K562 (cell line): ENCODE data around the gene MALRD1.

Experiments used
- EZH2 ChIP-seq: IDR thresholded peaks from 2 replicates; pipeline ENCODE4 v1.6.1; 2012; ENCODE audit warnings: low read depth, mild to moderate bottlenecking, inconsistent platforms, low read length, borderline replicate concordance
- PRPF4 ChIP-seq: fragments of 200-400 bp; formaldehyde crosslinking; IDR thresholded peaks from one replicate; pipeline ENCODE4 v1.6.1; 2017; ENCODE audit warnings: low read length, low read depth, mild to moderate bottlenecking; ENCODE audit not compliant: insufficient read depth, poor library complexity, severe bottlenecking
- STAT6 ChIP-seq: sonication (generic); formaldehyde crosslinking; IDR thresholded peaks from 2 replicates; pipeline ENCODE4 v1.8.1; 2023; ENCODE audit warnings: mild to moderate bottlenecking, missing genetic modification reagents
- TAF7 ChIP-seq: fragments of 450-650 bp; IDR thresholded peaks from 2 replicates; pipeline ENCODE4 v1.6.1; 2016; ENCODE audit warnings: missing genetic modification characterization, missing compliant biosample characterization
- USF1 ChIP-seq: sonication (generic); formaldehyde crosslinking; IDR thresholded peaks from 2 replicates; pipeline ENCODE4 v1.9.0; 2022; ENCODE audit warnings: mild to moderate bottlenecking, missing genetic modification reagents
- ZNF277 ChIP-seq: fragments of 250-450 bp; sonication (Bioruptor Pico); IDR thresholded peaks from 2 replicates; pipeline ENCODE4 v1.8.0; 2022; ENCODE audit warnings: inconsistent platforms, mild to moderate bottlenecking, moderate library complexity, borderline replicate concordance

GRCh38 chr10:19546224-19546623, 497.6 kb downstream of the MALRD1 start:
- no peak for TF ChIP-seq TAF7
- no peak for TF ChIP-seq USF1 (CRISPR knock-in tag)
- TF ChIP-seq STAT6 (CRISPR knock-in tag) = no peak
- TF ChIP-seq PRPF4 = no peak
- no peak for TF ChIP-seq ZNF277 (CRISPR knock-in tag)
- TF ChIP-seq EZH2 = no peak
